NB4 (cell line): ENCODE measurements around the gene ENG.

Source experiments
- MYC ChIP-seq: IDR thresholded peaks from 2 replicates; pipeline ENCODE4 v1.6.1; 2011; ENCODE audit warnings: low read depth, low read length
- POLR2A ChIP-seq: IDR thresholded peaks from 2 replicates; pipeline ENCODE4 v1.6.1; 2011; ENCODE audit warnings: mild to moderate bottlenecking; ENCODE audit not compliant: insufficient read length; ENCODE audit errors: extremely low read depth
- TF ChIP-seq, protein P1 (sequence below): IDR thresholded peaks from one replicate; pipeline ENCODE4 v1.5.1; 2012; ENCODE audit warnings: low read depth, low read length

DNA sequence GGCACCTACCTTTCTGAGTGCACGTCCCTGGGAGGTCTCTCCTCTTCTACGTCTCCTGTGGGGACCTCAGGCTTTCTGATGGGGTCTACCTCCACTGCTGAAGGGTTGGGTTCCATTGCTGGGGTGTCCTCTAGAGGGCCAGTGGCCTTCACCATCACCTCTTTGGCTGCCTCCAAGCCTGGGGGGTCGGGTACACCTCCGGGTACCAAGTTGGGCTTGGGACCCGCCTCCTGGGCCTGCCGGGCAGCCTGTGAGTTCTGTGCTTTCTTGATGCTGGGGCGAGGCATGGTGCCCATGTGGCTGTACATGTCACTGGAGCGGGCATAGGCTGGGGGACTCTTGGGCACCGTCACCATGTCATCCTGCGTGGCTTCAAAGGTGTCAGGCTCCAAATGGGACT, 80.5 kb downstream of the ENG start:
- TF ChIP-seq, protein P1, sequence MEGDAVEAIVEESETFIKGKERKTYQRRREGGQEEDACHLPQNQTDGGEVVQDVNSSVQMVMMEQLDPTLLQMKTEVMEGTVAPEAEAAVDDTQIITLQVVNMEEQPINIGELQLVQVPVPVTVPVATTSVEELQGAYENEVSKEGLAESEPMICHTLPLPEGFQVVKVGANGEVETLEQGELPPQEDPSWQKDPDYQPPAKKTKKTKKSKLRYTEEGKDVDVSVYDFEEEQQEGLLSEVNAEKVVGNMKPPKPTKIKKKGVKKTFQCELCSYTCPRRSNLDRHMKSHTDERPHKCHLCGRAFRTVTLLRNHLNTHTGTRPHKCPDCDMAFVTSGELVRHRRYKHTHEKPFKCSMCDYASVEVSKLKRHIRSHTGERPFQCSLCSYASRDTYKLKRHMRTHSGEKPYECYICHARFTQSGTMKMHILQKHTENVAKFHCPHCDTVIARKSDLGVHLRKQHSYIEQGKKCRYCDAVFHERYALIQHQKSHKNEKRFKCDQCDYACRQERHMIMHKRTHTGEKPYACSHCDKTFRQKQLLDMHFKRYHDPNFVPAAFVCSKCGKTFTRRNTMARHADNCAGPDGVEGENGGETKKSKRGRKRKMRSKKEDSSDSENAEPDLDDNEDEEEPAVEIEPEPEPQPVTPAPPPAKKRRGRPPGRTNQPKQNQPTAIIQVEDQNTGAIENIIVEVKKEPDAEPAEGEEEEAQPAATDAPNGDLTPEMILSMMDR: no peak
- no peak for TF ChIP-seq POLR2A
- TF ChIP-seq MYC: no peak
